B cell (primary cell): Measurements from ENCODE around the gene RPS10. TPM values are rescaled to one million over a fixed set of nuclear protein-coding genes. Genes with fewer than 3 reads are reported as not detected.

Experiments
- ATAC-seq: fragments of 200-7000 bp; cut with Tn5 transposase; one replicate; pipeline ENCODE4 v1.10.0; 2021; ENCODE audit warnings: low read depth, mild to moderate bottlenecking, moderate number of reproducible peaks, moderate library complexity
- CTCF ChIA-PET: fragments of 350-600 bp; sonication (Branson Sonifier 250); formaldehyde crosslinking; loops from one replicate; lab custom pipeline; 2021; ENCODE audit warnings: antibody characterized with exemption, inconsistent platforms; lab: Charles Lee
- POLR2A ChIA-PET: fragments of 350-600 bp; sonication (Branson Sonifier 250); formaldehyde crosslinking; loops from one replicate; lab custom pipeline; 2021; ENCODE audit warnings: antibody characterized with exemption; lab: Charles Lee
- DNase-seq: peaks from one replicate; pipeline ENCODE4 v3.0.0; 2013
- H2AFZ ChIP-seq: 2 replicates; pipeline ENCODE4 v1.6.1; 2012; ENCODE audit warnings: mild to moderate bottlenecking, low read depth, low read length; ENCODE audit not compliant: insufficient read depth, poor library complexity, severe bottlenecking
- H3K27ac ChIP-seq, 2 donors: 1 replicate in 1 of 2; 2 replicates in 1 of 2; pipeline ENCODE4 v1.5.1; 2012 to 2013; ENCODE audit warnings: low read length in 2 of 2, mild to moderate bottlenecking in 2 of 2, moderate library complexity in 1 of 2
- H3K27me3 ChIP-seq, 4 experiments: fragments of 200-600 bp in 1 of 4; sonication (generic) in 1 of 4; replicated peaks in 1 of 4; 1 replicate in 2 of 4; 2 replicates in 2 of 4; pipeline versions ENCODE4 v1.6.1 to v1.7.0; 2013 to 2016; ENCODE audit warnings: low read length in 3 of 4, mild to moderate bottlenecking in 2 of 4, mixed read lengths in 1 of 4, moderate library complexity in 1 of 4; ENCODE audit not compliant: insufficient read depth in 4 of 4, control insufficient read depth in 3 of 4; ENCODE audit errors: control extremely low read depth in 1 of 4
- H3K36me3 ChIP-seq, 2 experiments: replicated peaks in 1 of 2; 1 replicate in 1 of 2; 2 replicates in 1 of 2; pipeline versions ENCODE4 v1.6.1 to v1.7.1; 2013; ENCODE audit warnings: low read length in 1 of 2; ENCODE audit not compliant: insufficient read depth in 2 of 2, control insufficient read depth in 1 of 2; ENCODE audit errors: control extremely low read depth in 1 of 2, extremely low read depth in 1 of 2
- H3K4me1 ChIP-seq, 2 donors: fragments of 200-600 bp in 1 of 2; sonication (generic) in 1 of 2; 1 replicate in 1 of 2; 2 replicates in 1 of 2; pipeline versions ENCODE4 v1.5.1 to v1.6.1; 2013 to 2017; ENCODE audit warnings: low read length in 2 of 2; ENCODE audit not compliant: control insufficient read depth in 2 of 2, insufficient read depth in 2 of 2
- H3K4me2 ChIP-seq: replicated peaks from 2 replicates; pipeline ENCODE3; 2012; ENCODE audit warnings: mild to moderate bottlenecking, low read depth, low read length; ENCODE audit not compliant: poor library complexity, severe bottlenecking
- H3K4me3 ChIP-seq, 5 experiments: fragments of 200-600 bp in 1 of 5; sonication (generic) in 1 of 5; 1 replicate in 3 of 5; 2 replicates in 2 of 5; pipeline versions ENCODE4 v1.5.1 to v1.7.0; 2011 to 2016; ENCODE audit warnings: low read length in 4 of 5, mild to moderate bottlenecking in 4 of 5, low read depth in 2 of 5, control low read depth in 1 of 5, moderate library complexity in 1 of 5; ENCODE audit not compliant: insufficient read depth in 1 of 5; ENCODE audit errors: control extremely low read depth in 1 of 5, extremely low read depth in 1 of 5
- H3K79me2 ChIP-seq: fragments of 200-600 bp; sonication (generic); one replicate; pipeline ENCODE4 v1.6.0; 2016; ENCODE audit warnings: low read length; ENCODE audit not compliant: control insufficient read depth, insufficient read depth
- H3K9ac ChIP-seq: fragments of 200-600 bp; sonication (generic); 2 replicates; pipeline ENCODE4 v1.6.1; 2017; ENCODE audit warnings: mild to moderate bottlenecking, low read length, moderate library complexity
- H3K9me3 ChIP-seq, 3 donors: one replicate each; pipeline versions ENCODE4 v1.6.1 to v1.7.1; 2013; ENCODE audit warnings: low read length in 2 of 3; ENCODE audit not compliant: control insufficient read depth in 2 of 3, insufficient read depth in 1 of 3; ENCODE audit errors: control extremely low read depth in 1 of 3
- H4K20me1 ChIP-seq: 2 replicates; pipeline ENCODE4 v1.6.0; 2012; ENCODE audit warnings: mild to moderate bottlenecking, low read length; ENCODE audit not compliant: insufficient read depth, control insufficient read depth, poor library complexity, severe bottlenecking
- H3K27ac Mint-ChIP-seq: one replicate; pipeline ENCODE4 v1.8.0; 2021; ENCODE audit warnings: mixed read lengths
- H3K27me3 Mint-ChIP-seq: one replicate; pipeline ENCODE4 v1.8.0; 2021; ENCODE audit warnings: mixed read lengths
- H3K4me1 Mint-ChIP-seq: one replicate; pipeline ENCODE4 v1.8.0; 2021; ENCODE audit warnings: mixed read lengths
- H3K4me3 Mint-ChIP-seq: one replicate; pipeline ENCODE4 v1.8.0; 2021; ENCODE audit warnings: mixed read lengths
- H3K9me3 Mint-ChIP-seq: one replicate; pipeline ENCODE4 v1.8.0; 2022; ENCODE audit warnings: mixed read lengths; ENCODE audit not compliant: insufficient read depth
- CTCF ChIP-seq: fragments of 200-600 bp; IDR thresholded peaks from one replicate; pipeline ENCODE4 v1.8.0; 2022; ENCODE audit warnings: antibody characterized with exemption, mild to moderate bottlenecking
- EZH2 ChIP-seq: IDR thresholded peaks from 2 replicates; pipeline ENCODE4 v1.6.1; 2012; ENCODE audit warnings: borderline replicate concordance, low read depth, mild to moderate bottlenecking, moderate library complexity, low read length; ENCODE audit not compliant: insufficient read depth, poor library complexity, severe bottlenecking
- WGBS: methylation state at CpG from one replicate; pipeline ENCODE4 v1.1.5; 2013; ENCODE audit warnings: missing lambda C conversion rate; ENCODE audit not compliant: insufficient coverage; 5-methylcytosine and 5-hydroxymethylcytosine counted together
- intact Hi-C: fragments of 100-400 bp; cut with micrococcal nuclease; formaldehyde crosslinking; loops from one replicate; pipeline ENCODE4 v1.10.0; 2022
- polyA plus RNA-seq: library from polyadenylated mRNA; depleted of rRNA; stranded (reverse); fragments of >200 nt; gene quantifications from 2 replicates; pipeline ENCODE4 v1.2.3, GENCODE V29; 2012
- total RNA-seq, 2 donors: library from RNA; stranded (reverse); fragments of 120-200 nt in 1 of 2; gene quantifications; 1 replicate in 1 of 2; 2 replicates in 1 of 2; pipeline versions ENCODE4 v1.2.3 to v1.2.4, GENCODE V29; 2013 to 2022

Gene RPS10
- total and polyA plus RNA-seq, 2 donors (not counting 1 experiment from before 2014, with no cell fraction given) = 2,707 to 6,226 TPM

- Mint-ChIP-seq H3K4me1 (peaks cover 23% of the 10 kb centered on the region), H3K27me3 (peaks cover 17% of the 10 kb centered on the region), H3K27ac (no peak overlapping the region), H3K4me3 (no peak overlapping the region), H3K9me3 (no peaks in the 10 kb centered on the region)
- H3K27me3 ChIP-seq = peaks cover 0 to 28% (median 7%) of the 10 kb centered on the region in 4 experiments
- no peaks in the 10 kb centered on the region for H4K20me1 ChIP-seq
- no CpG with 5 or more reads among the region's 2 CpGs for WGBS
- no peak overlapping the region for H2AFZ ChIP-seq
- H3K4me3 ChIP-seq = no peak overlapping the region
- TF ChIP-seq CTCF (no peak), EZH2 (no peak)
- peaks cover 0 to 6% (median 0%) of the 10 kb centered on the region in 3 donors for H3K9me3 ChIP-seq
- ATAC-seq (no peak), DNase-seq (no peak)
- peaks cover 15 to 20% of the 10 kb centered on the region in 2 donors for H3K4me1 ChIP-seq
- H3K9ac ChIP-seq = no peak overlapping the region
- ChIA-PET CTCF (interaction anchor here (0.6 to 8.9 kb wide), 3 partner anchors 29 to 676 kb away, joined by 3 to 178 read pairs (median 6); no protein-coding TSS in a partner anchor), POLR2A (no interaction called here)
- no peaks in the 10 kb centered on the region for H3K36me3 ChIP-seq
- no peaks in the 10 kb centered on the region for H3K79me2 ChIP-seq
- intact Hi-C loops = no loop called here
- H3K4me2 ChIP-seq = no peak overlapping the region
- H3K27ac ChIP-seq = no peak overlapping the region
These were observed 37.4 kb upstream of the RPS10 start for GRCh38 chr6:34463299-34463698.

- H3K9me3 ChIP-seq = peaks cover 0 to 6% (median 0%) of the 10 kb centered on the region in 3 donors
- WGBS = 54% methylated on average over 2 of the region's 6 CpGs
- DNase-seq (no peak), ATAC-seq (no peak)
- H3K4me3 ChIP-seq = no peak overlapping the region
- no peak overlapping the region for H3K27ac ChIP-seq
- peaks cover 18% of the 10 kb centered on the region for H3K4me1 Mint-ChIP-seq
- TF ChIP-seq EZH2 (no peak), CTCF (no peak)
- H3K9me3 Mint-ChIP-seq = no peaks in the 10 kb centered on the region
- intact Hi-C loops = no loop called here
- ChIA-PET POLR2A (no interaction called here), CTCF (interaction anchor here (0.7 to 8.9 kb wide), 7 partner anchors 131 to 677 kb away, joined by 3 to 178 read pairs (median 3); no protein-coding TSS in a partner anchor)
- no peak overlapping the region for H2AFZ ChIP-seq
- H4K20me1 ChIP-seq = no peaks in the 10 kb centered on the region
- no peak overlapping the region for H3K9ac ChIP-seq
- H3K79me2 ChIP-seq = no peaks in the 10 kb centered on the region
- no peak overlapping the region for H3K27ac Mint-ChIP-seq
- no peak overlapping the region for H3K4me3 Mint-ChIP-seq
- peaks cover 10 to 13% of the 10 kb centered on the region in 2 donors for H3K4me1 ChIP-seq
- peaks cover 17% of the 10 kb centered on the region for H3K27me3 Mint-ChIP-seq
- H3K36me3 ChIP-seq = no peaks in the 10 kb centered on the region
- H3K27me3 ChIP-seq = peaks cover 0 to 28% (median 7%) of the 10 kb centered on the region in 4 experiments
- no peak overlapping the region for H3K4me2 ChIP-seq
These were observed 36.7 kb upstream of the RPS10 start for GRCh38 chr6:34462551-34462971.
